Spinal cord (tissue), 10 donors: Measurements from ENCODE around the gene PODXL. TPM values are rescaled to one million over a fixed set of nuclear protein-coding genes. Genes with fewer than 3 reads are reported as not detected.

ENCODE experiments used
- DNase-seq, 6 donors: peaks; one replicate each; pipeline versions ENCODE4 v3.0.0 to v3.0.0-alpha.2; 2013 to 2015; ENCODE audit warnings: low spot score in 6 of 6, low read depth in 4 of 6
- H3K27ac ChIP-seq: one replicate; pipeline ENCODE4 v1.5.1; 2013; ENCODE audit warnings: low read depth, low read length, control low read depth
- H3K27me3 ChIP-seq: one replicate; pipeline ENCODE4 v1.6.1; 2013; ENCODE audit warnings: low read length; ENCODE audit not compliant: control insufficient read depth, insufficient read depth
- H3K36me3 ChIP-seq: one replicate; pipeline ENCODE4 v1.6.1; 2013; ENCODE audit warnings: low read length; ENCODE audit not compliant: control insufficient read depth, insufficient read depth
- H3K4me1 ChIP-seq: one replicate; pipeline ENCODE4 v1.6.1; 2013; ENCODE audit warnings: low read length; ENCODE audit not compliant: control insufficient read depth, insufficient read depth
- H3K4me3 ChIP-seq: one replicate; pipeline ENCODE4 v1.5.1; 2013; ENCODE audit warnings: low read depth, low read length, control low read depth
- H3K9me3 ChIP-seq: one replicate; pipeline ENCODE4 v1.6.1; 2013; ENCODE audit warnings: low read length; ENCODE audit not compliant: control insufficient read depth, insufficient read depth
- WGBS: methylation state at CpG from one replicate; pipeline ENCODE4 v1.1.5; 2013; ENCODE audit warnings: missing lambda C conversion rate; ENCODE audit not compliant: insufficient coverage; 5-methylcytosine and 5-hydroxymethylcytosine counted together
- polyA plus RNA-seq, 2 donors: library from polyadenylated mRNA; unstranded; fragments of 120-200 nt; gene quantifications; one replicate each; pipeline ENCODE4 v1.2.1, GENCODE V29; 2013; ENCODE audit not compliant: insufficient read length in 2 of 2
- total RNA-seq, 2 donors: library from RNA; depleted of rRNA in 1 of 2; stranded (reverse); fragments of 120-200 nt in 1 of 2; fragments of >200 nt in 1 of 2; gene quantifications; one replicate each; pipeline versions ENCODE4 v1.2.3 to v1.2.4, GENCODE V29; 2013 to 2014
- donor health status: healthy.

The PODXL gene
- total and polyA plus RNA-seq, 4 donors: 15.2 to 51.1 (median 43.1) TPM

GRCh38 chr7:131501930-131502685, 54.3 kb downstream of the PODXL start:
- Histone ChIP-seq H3K4me1 (peaks cover 24% of the 10 kb centered on the region), H3K9me3 (no peaks in the 10 kb centered on the region), H3K27me3 (no peaks in the 10 kb centered on the region), H3K36me3 (peaks cover 42% of the 10 kb centered on the region), H3K4me3 (no peak overlapping the region), H3K27ac (peak overlapping the region; percentile 36)
- DNase-seq: no peak
- WGBS: 82% methylated on average over 11 of the region's 14 CpGs

- DNase-seq: no peak
- no peak overlapping the region for H3K27ac ChIP-seq
- WGBS: 100% methylated on average over 3 of the region's 3 CpGs
- H3K4me1 ChIP-seq: peaks cover 21% of the 10 kb centered on the region
- H3K27me3 ChIP-seq: no peaks in the 10 kb centered on the region
- peaks cover 35% of the 10 kb centered on the region for H3K36me3 ChIP-seq
- H3K4me3 ChIP-seq: no peak overlapping the region
- H3K9me3 ChIP-seq: no peaks in the 10 kb centered on the region
Observed at GRCh38 chr7:131501422-131501821, 55.0 kb downstream of the PODXL start.

GRCh38 chr7:131500357-131500756, 56.1 kb downstream of the PODXL start:
- no peaks in the 10 kb centered on the region for H3K9me3 ChIP-seq
- WGBS: 80% methylated on average over 1 of the region's 1 CpG

GRCh38 chr7:131499801-131500200, 56.6 kb downstream of the PODXL start:
- DNase-seq: no peak
- H3K27me3 ChIP-seq: no peaks in the 10 kb centered on the region
- 87% methylated on average over 3 of the region's 6 CpGs for WGBS
- H3K4me1 ChIP-seq: peaks cover 21% of the 10 kb centered on the region
- H3K4me3 ChIP-seq: no peak overlapping the region
- H3K9me3 ChIP-seq: no peaks in the 10 kb centered on the region
- peaks cover 25% of the 10 kb centered on the region for H3K36me3 ChIP-seq
- no peak overlapping the region for H3K27ac ChIP-seq

More at GRCh38 chr7:131500357-131500756, 56.1 kb downstream of the PODXL start:
- H3K27ac ChIP-seq: no peak overlapping the region
- no peak overlapping the region for H3K4me3 ChIP-seq
- peaks cover 25% of the 10 kb centered on the region for H3K36me3 ChIP-seq
- no peaks in the 10 kb centered on the region for H3K27me3 ChIP-seq
- no peak for DNase-seq
- peaks cover 21% of the 10 kb centered on the region for H3K4me1 ChIP-seq

GRCh38 chr7:131498237-131498885, 58.1 kb downstream of the PODXL start:
- H3K27me3 ChIP-seq: no peaks in the 10 kb centered on the region
- H3K9me3 ChIP-seq: no peaks in the 10 kb centered on the region
- peaks cover 12% of the 10 kb centered on the region for H3K4me1 ChIP-seq
- WGBS: 100% methylated on average over 3 of the region's 4 CpGs
- H3K4me3 ChIP-seq: no peak overlapping the region
- H3K36me3 ChIP-seq: peaks cover 11% of the 10 kb centered on the region
- no peak for DNase-seq
- no peak overlapping the region for H3K27ac ChIP-seq

- Histone ChIP-seq H3K27me3 (no peaks in the 10 kb centered on the region), H3K4me1 (peaks cover 4% of the 10 kb centered on the region), H3K27ac (no peak overlapping the region), H3K36me3 (peaks cover 8% of the 10 kb centered on the region), H3K9me3 (no peaks in the 10 kb centered on the region), H3K4me3 (no peak overlapping the region)
- no peak for DNase-seq
- 90% methylated on average over 2 of the region's 7 CpGs for WGBS
Observed at GRCh38 chr7:131497454-131497853, 59.0 kb downstream of the PODXL start.

GRCh38 chr7:131495669-131496498, 60.5 kb downstream of the PODXL start:
- H3K27me3 ChIP-seq: no peaks in the 10 kb centered on the region
- H3K4me1 ChIP-seq: peaks cover 4% of the 10 kb centered on the region
- no peaks in the 10 kb centered on the region for H3K9me3 ChIP-seq
- no peak overlapping the region for H3K27ac ChIP-seq
- WGBS: no CpG with 5 or more reads among the region's 7 CpGs
- H3K36me3 ChIP-seq: peaks cover 3% of the 10 kb centered on the region
- DNase-seq: no peak
- no peak overlapping the region for H3K4me3 ChIP-seq

GRCh38 chr7:131494182-131494581, 62.2 kb downstream of the PODXL start:
- H3K9me3 ChIP-seq: no peaks in the 10 kb centered on the region
- peaks cover 3% of the 10 kb centered on the region for H3K36me3 ChIP-seq
- H3K4me3 ChIP-seq: no peak overlapping the region
- H3K27me3 ChIP-seq: no peaks in the 10 kb centered on the region
- DNase-seq: no peak
- H3K4me1 ChIP-seq: no peaks in the 10 kb centered on the region
- H3K27ac ChIP-seq: no peak overlapping the region
- no CpG with 5 or more reads among the region's 2 CpGs for WGBS

GRCh38 chr7:131493581-131493980, 62.8 kb downstream of the PODXL start:
- Histone ChIP-seq H3K36me3 (peaks cover 3% of the 10 kb centered on the region), H3K4me3 (no peak overlapping the region), H3K27me3 (no peaks in the 10 kb centered on the region), H3K27ac (no peak overlapping the region), H3K9me3 (no peaks in the 10 kb centered on the region), H3K4me1 (no peaks in the 10 kb centered on the region)
- DNase-seq: peak in 4 of 6 donors; percentile 40 to 92 (median 63)
